ENCODE results near the gene ATG10. TPM values are rescaled to one million over a fixed set of nuclear protein-coding genes. Genes with fewer than 3 reads are reported as not detected.

ATG10 gene
- total RNA-seq, 1 donor from 2014 or later: 4.2 TPM

GRCh38 chr5:82274343-82275211, 302.8 kb downstream of the ATG10 start:
- no peaks in the 10 kb centered on the region for H3K27me3 ChIP-seq
- no peak overlapping the region for H3K4me3 ChIP-seq
- H3K4me1 ChIP-seq: peaks cover 25% of the 10 kb centered on the region
- H3K36me3 ChIP-seq: peaks cover 0 to 23% of the 10 kb centered on the region in 2 donors
- H3K9me3 ChIP-seq: no peaks in the 10 kb centered on the region
- TF ChIP-seq POLR2AphosphoS5 (IDR thresholded peaks at IDR 0.05; ENCODE audit: insufficient read depth in 1 of 2, low read depth in 1 of 2) (peak in 1 of 2 donors; percentile 43), CTCF (IDR thresholded peaks at IDR 0.05) (no peak)
- no peak for DNase-seq (ENCODE audit: extremely low spot score in 2 of 2)
- intact Hi-C loops (cut with DNase I): no loop called here
- no peak overlapping the region for H3K27ac ChIP-seq

- Histone ChIP-seq H3K4me3 (no peak overlapping the region), H3K4me1 (peaks cover 25% of the 10 kb centered on the region), H3K9me3 (no peaks in the 10 kb centered on the region), H3K27me3 (no peaks in the 10 kb centered on the region), H3K27ac (no peak overlapping the region), H3K36me3 (peaks cover 0 to 23% of the 10 kb centered on the region in 2 donors)
- TF ChIP-seq POLR2AphosphoS5 (IDR thresholded peaks at IDR 0.05; ENCODE audit: insufficient read depth in 1 of 2, low read depth in 1 of 2): no peak
- TF ChIP-seq POLR2A (IDR thresholded peaks at IDR 0.05): no peak
- TF ChIP-seq CTCF (IDR thresholded peaks at IDR 0.05): no peak
- intact Hi-C loops (cut with DNase I): no loop called here
- no peak for DNase-seq (ENCODE audit: extremely low spot score in 2 of 2)
These were observed 303.4 kb downstream of the ATG10 start for GRCh38 chr5:82275216-82275664.

GRCh38 chr5:82276800-82277612, 305.2 kb downstream of the ATG10 start:
- H3K4me3 ChIP-seq: peak overlapping the region; percentile 62 to 92
- TF ChIP-seq POLR2AphosphoS5 (IDR thresholded peaks at IDR 0.05; ENCODE audit: insufficient read depth in 1 of 2, low read depth in 1 of 2) (no peak), CTCF (IDR thresholded peaks at IDR 0.05) (no peak), POLR2A (IDR thresholded peaks at IDR 0.05) (no peak)
- H3K27ac ChIP-seq: peak overlapping the region; percentile 79
- peaks cover 0 to 23% of the 10 kb centered on the region in 2 donors for H3K36me3 ChIP-seq
- H3K9me3 ChIP-seq: no peaks in the 10 kb centered on the region
- no peaks in the 10 kb centered on the region for H3K27me3 ChIP-seq
- intact Hi-C loops (cut with DNase I): no loop called here
- H3K4me1 ChIP-seq: peaks cover 25% of the 10 kb centered on the region
- no peak for DNase-seq (ENCODE audit: extremely low spot score in 2 of 2)

GRCh38 chr5:82277613-82277986, 305.8 kb downstream of the ATG10 start:
- peak overlapping the region; percentile 62 to 92 for H3K4me3 ChIP-seq
- H3K27me3 ChIP-seq: no peaks in the 10 kb centered on the region
- H3K36me3 ChIP-seq: peaks cover 0 to 23% of the 10 kb centered on the region in 2 donors
- DNase-seq (ENCODE audit: extremely low spot score in 2 of 2): no peak
- H3K4me1 ChIP-seq: peaks cover 25% of the 10 kb centered on the region
- intact Hi-C loops (cut with DNase I): no loop called here
- TF ChIP-seq POLR2A (IDR thresholded peaks at IDR 0.05) (no peak), POLR2AphosphoS5 (IDR thresholded peaks at IDR 0.05; ENCODE audit: insufficient read depth in 1 of 2, low read depth in 1 of 2) (no peak), CTCF (IDR thresholded peaks at IDR 0.05) (no peak)
- no peaks in the 10 kb centered on the region for H3K9me3 ChIP-seq
- H3K27ac ChIP-seq: peak overlapping the region; percentile 79
